Measurements from ENCODE around the gene SRMS.

Gene SRMS

DNA sequence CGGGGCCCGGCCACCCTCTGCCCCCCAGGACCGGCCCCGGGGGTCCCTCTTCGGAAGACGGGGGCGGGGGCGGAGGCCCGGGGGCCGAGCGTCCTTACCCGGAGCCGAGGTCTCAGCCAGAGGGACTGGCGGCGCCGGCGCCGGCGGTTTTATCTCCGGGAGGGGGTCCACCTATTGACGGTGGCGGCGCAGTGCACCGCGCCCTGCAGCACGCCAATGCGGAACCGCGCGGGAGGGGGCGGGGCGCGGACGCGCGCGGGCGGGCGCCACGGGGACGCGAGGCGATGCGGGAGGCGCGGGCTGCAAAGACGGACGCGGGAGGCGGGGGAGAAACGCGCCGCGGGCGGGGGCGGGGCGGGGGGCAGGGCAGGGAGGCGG, 48.6 kb downstream of the SRMS start, which contains the start of gene EEF1A2:
TSS of gene EEF1A2 (minus strand) at position 124 of the 378 bp plus-strand sequence. CDS start 1,320 bp downstream, outside the sequence.
- DNase-seq: no peak

DNA sequence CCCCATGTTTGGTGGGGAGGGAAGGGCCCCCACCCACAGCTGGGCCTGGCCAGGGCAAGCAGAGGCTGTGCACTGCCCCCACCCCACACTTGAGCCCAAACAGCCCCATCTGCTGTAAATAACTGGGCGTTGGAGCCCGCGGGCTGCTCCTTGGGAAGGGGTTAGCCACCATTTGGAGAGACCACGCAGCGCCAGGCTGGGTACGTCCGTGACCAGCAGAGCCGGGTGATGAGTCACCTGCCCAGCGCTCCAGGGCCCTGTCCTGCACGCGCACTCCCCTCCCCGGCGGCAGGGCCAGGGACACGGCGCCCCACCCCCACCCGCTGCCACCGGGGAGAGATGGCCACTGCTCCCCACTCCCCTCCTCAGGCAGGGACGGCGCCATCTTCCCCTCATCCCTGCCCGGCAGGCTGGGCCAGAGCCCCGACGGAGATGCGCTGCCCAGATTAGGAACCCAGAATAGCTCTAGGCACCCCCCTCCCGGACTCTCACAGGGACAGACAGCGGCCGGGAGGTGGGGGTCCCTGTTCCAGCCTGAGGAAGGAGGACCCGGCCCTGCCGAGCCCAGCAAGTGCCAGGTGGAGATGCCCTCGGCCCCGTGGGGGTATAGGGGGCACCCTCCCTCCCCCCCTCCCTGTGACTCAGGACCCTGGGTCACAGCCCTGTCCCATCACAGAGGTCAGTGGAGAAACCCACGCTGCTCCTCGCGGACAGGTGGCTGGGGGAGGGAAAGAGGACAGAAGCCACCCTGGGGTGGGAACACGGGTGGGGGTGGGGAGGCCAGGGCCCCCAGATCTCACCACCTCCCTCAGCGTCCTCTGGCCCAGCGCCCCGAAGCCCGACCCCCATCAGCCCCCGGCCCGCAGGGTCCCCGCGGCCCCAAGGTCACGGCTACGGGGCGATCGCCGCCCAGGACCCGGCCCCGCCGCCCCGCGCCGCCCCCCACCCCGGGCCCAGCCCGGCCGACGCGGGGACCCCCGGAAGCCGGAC, 49.3 kb downstream of the SRMS start:
- DNase-seq: no peak

DNA sequence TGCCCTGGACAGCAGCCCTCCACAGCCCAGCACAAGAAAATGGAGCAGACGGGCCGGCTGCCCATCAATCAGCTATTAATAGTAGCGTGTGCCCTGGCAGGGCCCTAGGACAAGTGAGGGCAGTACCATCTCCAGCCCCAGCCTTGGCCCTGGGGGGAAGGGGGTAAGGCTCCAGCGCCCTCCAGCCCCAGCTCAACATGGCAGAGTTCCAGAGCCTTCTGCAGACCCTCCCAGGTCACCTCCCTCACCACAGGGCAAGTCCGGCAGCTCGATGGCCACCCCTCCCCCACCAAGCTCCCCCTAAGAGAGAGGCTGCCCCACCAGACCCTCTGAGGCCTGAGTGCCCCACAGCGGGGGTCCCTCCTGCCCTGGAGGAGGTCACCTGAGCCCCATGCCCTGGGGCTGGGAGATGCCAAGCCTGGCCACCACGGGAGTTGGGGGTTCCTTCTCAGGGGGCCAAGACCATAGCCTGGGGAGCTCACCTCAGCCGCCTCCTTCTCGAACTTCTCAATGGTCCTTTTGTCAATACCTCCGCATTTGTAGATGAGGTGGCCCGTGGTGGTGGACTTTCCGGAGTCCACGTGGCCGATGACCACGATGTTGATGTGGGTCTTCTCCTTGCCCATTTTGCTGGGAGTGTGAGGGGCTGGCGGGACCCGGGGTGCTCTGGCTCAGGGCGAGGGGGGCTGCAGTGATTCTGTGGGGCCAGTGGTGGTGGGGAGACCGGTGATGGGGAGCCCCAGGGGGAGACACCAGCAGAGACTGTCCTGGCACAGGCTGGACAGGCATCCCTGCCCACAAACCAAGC, 50.2 kb downstream of the SRMS start:
- no peak for DNase-seq

DNA sequence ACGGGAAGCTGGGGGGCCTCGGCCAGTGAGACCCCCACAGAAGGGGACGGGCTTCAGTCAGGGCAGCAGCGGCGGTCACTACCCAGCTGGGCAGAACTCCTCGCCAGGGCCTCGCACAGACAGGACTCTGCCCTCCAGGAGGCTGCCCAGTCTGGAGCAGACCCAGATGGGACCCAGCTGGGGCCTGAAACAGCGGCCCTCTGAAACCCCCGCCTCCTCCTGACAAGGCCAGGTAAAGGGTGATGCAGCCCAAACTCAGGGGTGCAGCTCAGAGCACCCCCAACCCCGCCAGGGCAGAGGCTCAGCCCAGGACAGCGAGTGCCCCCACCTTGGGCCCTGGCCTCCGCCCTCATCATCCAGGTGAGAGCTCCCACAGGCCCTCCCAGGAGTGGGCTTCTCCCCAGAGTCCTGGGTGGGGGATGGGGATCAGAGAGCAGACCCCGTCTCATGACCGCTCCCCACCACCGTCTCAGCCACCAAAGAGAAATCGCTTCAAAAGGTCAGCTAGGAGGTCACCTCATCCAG, 50.9 kb downstream of the SRMS start:
- DNase-seq: no peak

DNA sequence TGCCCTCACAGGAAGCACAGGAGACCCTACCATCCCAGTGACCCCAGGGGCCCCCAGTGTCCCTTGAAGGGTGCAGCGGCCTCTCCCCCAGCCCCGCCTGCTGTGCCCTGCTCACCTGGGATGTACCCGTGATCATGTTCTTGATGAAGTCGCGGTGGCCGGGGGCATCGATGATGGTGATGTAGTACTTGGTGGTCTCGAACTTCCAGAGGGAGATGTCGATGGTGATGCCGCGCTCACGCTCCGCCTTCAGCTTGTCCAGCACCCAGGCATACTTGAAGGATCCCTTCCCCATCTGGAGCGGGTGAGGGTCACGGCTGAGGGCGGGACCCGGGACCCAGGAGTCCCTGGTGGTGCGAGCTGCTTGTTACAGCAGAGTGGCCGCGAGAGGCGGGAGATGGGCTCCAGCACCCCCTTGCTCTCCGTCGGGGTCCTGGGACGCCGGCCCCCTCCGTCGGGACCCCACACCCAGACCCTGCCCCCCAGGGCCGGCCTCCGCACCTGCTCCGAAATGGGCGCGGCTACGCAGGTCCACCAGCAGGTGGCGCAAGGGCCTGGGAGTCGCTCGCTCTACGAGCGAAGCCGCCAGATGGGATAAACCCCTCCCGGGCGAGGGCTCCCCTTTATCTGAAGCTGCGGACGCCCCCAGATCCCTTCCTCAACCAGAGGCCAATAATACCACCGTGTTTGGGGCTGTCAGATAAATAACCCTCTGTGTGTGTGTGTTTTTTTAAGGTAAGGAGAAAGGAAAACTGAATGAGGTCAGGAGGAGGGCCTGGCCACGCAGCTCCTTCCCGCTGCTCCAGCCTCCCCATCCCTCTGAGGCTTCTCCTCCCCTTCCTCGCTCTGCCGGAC, 51.6 kb downstream of the SRMS start:
- peak; percentile 28 for DNase-seq

DNA sequence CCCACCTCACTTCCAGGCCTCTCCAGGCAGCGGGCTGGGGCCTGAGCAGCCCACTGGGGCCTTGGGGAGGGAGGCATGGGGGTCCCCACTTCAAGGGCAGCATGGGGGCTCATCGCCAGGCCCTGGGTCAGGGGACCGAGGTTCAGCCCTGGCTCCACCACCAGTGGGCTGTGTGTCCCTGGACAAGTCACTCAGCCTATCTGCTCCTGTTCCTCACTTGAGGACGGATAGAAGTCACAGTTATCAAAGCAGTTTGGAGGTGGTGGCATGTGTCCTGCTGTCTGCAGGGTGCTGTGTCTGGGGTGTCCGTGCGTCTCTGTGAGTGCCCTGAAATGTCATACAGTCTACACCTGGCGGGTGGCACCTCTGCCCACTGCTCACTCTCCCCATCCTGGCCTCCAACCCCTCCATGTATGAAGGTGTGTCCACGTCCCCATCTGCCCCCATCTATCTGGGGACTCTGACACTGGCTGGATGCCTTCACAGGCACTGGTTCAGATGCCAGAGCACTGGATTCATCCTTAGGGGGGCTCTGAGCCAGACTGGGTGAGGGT, 52.3 kb downstream of the SRMS start:
- DNase-seq: no peak

DNA sequence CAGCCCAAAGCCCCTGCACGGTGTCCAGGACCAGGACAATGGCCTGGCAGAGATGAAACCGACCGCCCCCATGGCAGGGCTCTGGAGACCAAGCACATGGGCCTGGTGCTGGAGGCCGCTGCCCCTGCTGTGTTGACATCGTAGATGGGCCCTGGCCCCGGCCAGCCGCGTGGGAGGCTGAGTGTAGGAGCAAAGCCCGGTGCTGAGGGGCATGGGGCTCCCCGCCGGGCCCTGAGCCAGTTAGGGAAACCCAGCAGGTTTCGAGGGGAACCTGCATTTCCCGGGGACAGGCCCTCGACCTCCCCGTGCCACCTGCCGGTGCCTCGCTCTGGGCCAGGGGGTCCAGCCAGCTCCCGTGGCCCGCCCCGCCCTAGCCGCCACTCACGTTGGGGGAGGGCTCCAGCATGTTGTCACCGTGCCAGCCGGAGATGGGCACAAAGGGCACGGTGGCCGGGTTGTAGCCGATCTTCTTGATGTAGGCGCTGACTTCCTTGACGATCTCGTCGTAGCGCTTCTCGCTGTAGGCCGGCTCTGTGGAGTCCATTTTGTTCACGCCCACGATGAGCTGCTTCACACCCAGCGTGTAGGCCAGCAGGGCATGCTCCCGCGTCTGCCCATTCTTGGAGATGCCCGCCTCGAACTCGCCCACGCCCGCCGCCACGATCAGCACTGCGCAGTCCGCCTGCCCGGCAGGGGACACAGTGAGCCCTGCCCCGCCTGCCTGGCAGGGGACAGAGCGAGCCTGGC, 53.0 kb downstream of the SRMS start:
- no peak for DNase-seq

DNA sequence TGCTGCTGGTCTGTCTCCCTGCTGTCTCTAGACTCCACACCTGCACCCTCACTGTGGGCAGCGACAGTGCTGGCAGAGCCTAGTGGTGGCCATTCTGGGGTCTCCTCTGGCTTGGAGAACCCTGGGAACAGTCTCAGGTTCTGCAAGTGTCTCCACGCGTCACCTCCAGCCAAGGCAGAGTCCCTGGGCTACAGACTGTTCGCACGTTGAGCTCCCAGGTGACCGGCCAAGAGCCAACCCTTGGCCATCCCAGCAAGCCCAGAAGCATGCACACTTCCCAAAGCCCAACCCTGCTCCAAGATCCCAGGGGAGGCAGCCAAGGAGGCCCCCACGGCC, 53.5 kb downstream of the SRMS start:
- no peak for DNase-seq

DNA sequence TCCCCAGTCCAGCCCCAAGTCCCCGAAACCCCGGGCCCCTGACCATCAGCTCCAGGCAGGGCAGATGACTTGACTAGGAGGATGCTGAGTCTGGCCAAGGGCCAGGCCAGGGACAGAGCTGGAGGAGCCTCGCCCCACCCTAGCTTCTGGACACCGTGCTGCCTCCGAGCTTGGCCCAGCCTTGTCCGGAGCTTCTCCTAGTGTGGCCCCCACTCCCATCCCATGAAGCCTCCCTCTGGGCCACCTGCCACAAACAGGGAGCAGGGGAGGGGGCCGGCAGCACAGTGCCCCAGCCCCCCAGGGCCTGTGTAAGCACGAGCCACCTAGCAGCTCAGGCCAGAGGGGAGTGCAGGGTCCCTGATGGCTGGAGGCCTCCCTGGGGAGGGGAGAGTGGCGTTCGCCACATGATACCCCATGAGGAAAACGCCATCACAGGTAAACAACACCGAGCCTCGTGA, 54.0 kb downstream of the SRMS start:
- no peak for DNase-seq

DNA sequence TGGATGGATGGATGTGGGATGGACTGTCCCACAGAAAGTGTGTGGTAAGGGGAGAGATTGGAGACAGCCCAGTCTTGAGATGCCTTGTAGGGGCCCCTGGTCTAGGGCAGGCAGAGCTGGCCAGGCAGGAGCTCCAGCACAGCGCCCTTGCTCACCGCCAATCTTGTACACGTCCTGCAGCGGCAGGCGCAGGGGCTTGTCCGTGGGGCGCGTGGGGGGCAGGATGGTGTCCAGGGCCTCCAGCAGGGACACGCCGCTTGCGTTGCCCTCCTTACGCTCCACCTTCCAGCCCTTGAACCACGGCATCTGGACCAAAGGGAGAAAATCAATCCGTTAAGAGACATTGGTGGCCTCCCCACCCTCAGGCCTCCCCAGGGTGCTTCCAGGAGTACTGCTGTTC, 54.6 kb downstream of the SRMS start:
- DNase-seq: no peak

DNA sequence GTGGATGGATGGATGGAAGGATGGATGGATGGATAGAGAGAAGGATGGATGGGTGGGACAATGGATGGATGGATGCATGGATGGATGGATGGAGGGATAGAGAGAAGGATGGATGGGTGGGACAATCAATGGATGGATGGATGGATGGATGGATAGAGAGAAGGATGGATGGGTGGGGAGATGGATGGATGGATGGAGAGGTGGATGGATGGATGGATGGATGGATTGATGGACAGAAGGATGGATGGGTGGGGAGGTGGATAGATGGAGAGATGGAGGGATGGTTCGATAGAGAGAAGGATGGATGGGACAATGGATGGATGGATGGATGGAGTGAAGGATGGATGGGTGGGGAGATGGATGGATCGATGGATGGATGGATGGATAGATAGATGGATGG, 55.0 kb downstream of the SRMS start:
- DNase-seq: no peak

DNA sequence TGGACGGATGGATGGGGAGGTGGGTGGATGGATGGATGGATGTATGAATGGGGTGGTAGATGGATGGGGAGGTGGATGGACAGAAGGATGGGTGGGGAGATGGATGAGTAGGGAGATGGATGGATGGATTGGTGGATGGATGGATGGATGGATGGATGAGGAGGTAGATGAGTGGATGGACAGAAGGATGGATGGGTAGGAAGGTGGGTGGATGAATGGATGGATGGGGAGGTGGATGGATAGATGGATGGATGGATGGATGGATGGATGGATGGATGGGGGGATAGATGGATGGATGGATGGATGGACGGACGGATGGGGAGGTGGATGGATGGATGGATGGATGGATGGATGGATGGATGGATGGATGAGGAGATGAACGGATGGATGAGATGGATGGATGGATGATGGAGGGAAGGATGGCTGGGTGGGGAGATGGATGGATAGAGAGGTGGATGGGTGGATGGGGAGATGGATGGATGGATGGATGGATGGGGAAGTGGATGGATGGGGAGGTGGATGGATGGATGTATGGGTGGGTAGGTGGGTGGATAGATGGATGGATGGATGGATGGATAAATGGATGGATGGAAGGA, 55.8 kb downstream of the SRMS start:
- no peak for DNase-seq

DNA sequence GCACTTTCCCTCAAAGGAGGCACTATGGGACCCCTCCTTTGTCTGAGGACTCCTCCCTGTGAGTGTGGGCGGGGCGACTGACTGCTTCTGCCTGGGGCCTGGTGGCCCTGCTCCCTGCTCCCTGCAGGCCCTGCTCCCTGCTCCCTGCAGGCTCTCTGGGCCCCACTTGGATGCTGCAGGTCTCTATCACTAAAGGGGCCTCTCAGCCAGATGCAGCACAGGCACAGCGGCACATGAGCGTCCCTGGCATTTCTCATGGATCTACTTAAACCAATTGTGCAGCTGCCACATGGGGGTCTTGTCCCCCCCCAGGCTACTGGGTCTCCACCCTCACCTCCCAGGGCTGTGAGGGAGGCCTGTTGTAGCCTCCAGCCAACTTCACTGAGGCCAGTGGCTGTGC, 56.5 kb downstream of the SRMS start:
- DNase-seq: no peak

All from fibroblast of skin of right quadriceps (primary cell).